HepG2 (cell line): ENCODE results near the gene CYSRT1. TPM values are rescaled to one million over a fixed set of nuclear protein-coding genes. Genes with fewer than 3 reads are reported as not detected.

Source experiments
- BCL6 ChIP-seq: IDR thresholded peaks from 2 replicates; pipeline ENCODE4 v1.6.1; 2016; ENCODE audit warnings: missing genetic modification reagents, missing compliant biosample characterization
- BRCA1 ChIP-seq: sonication (generic); formaldehyde crosslinking; IDR thresholded peaks from 2 replicates; pipeline ENCODE4 v1.4.0; 2020; ENCODE audit warnings: missing genetic modification reagents
- IKZF1 ChIP-seq: fragments of 450-650 bp; IDR thresholded peaks from 2 replicates; pipeline ENCODE4 v1.7.1; 2016
- ONECUT2 ChIP-seq: sonication (generic); formaldehyde crosslinking; IDR thresholded peaks from 2 replicates; pipeline ENCODE4 v1.4.0; 2020; ENCODE audit warnings: missing genetic modification reagents
- RCOR2 ChIP-seq: IDR thresholded peaks from 2 replicates; pipeline ENCODE4 v1.6.1; 2016; ENCODE audit warnings: missing biosample characterization, missing genetic modification reagents
- RORA ChIP-seq: sonication (generic); formaldehyde crosslinking; IDR thresholded peaks from 2 replicates; pipeline ENCODE4 v1.5.0; 2020; ENCODE audit warnings: mild to moderate bottlenecking, missing genetic modification reagents, moderate library complexity
- SMARCE1 ChIP-seq: fragments of 450-650 bp; IDR thresholded peaks from 2 replicates; pipeline ENCODE4 v1.6.1; 2017; ENCODE audit warnings: borderline replicate concordance
- ZNF10 ChIP-seq: sonication (generic); formaldehyde crosslinking; IDR thresholded peaks from 2 replicates; pipeline ENCODE4 v1.4.0; 2020; ENCODE audit warnings: mild to moderate bottlenecking, low read depth, missing genetic modification reagents, borderline replicate concordance
- ZNF75D ChIP-seq: sonication (generic); formaldehyde crosslinking; IDR thresholded peaks from 2 replicates; pipeline ENCODE4 v1.8.1; 2023; ENCODE audit warnings: missing genetic modification reagents, mild to moderate bottlenecking, borderline replicate concordance
- ZNF781 ChIP-seq: sonication (generic); formaldehyde crosslinking; IDR thresholded peaks from 2 replicates; pipeline ENCODE4 v1.5.1; 2020; ENCODE audit warnings: borderline replicate concordance, mild to moderate bottlenecking, missing genetic modification reagents; ENCODE audit errors: not compliant biosample characterization
- ZNF879 ChIP-seq: sonication (generic); formaldehyde crosslinking; IDR thresholded peaks from 2 replicates; pipeline ENCODE4 v1.8.1; 2023; ENCODE audit warnings: missing genetic modification reagents
- ZSCAN22 ChIP-seq: sonication (generic); formaldehyde crosslinking; IDR thresholded peaks from 2 replicates; pipeline ENCODE4 v1.4.0; 2020; ENCODE audit warnings: mild to moderate bottlenecking, missing genetic modification reagents
- polyA plus RNA-seq, 8 experiments: library from polyadenylated mRNA; depleted of rRNA in 3 of 8; stranded (reverse) in 7 of 8; unstranded in 1 of 8; fragments of >200 nt; fragmentation: Illumina TruSeq in 4 of 8; extraction: Trizol in 4 of 8; gene quantifications; 2 replicates each; pipeline versions ENCODE4 v1.2.1 to v1.2.3, GENCODE V29; 2011 to 2016; ENCODE audit warnings: low read depth in 4 of 8, missing spikeins in 1 of 8, mixed read lengths in 1 of 8; ENCODE audit not compliant: insufficient read depth in 1 of 8
- total RNA-seq, 5 experiments: library from RNA; depleted of rRNA; stranded (reverse); fragments of >200 nt; fragmentation: Illumina TruSeq; extraction: Trizol; gene quantifications; 2 replicates each; pipeline ENCODE4 v1.2.3, GENCODE V29; 2016; ENCODE audit warnings: low read depth in 1 of 5
- TF ChIP-seq, protein P1 (sequence below): sonication (generic); formaldehyde crosslinking; IDR thresholded peaks from 2 replicates; pipeline ENCODE4; 2020; ENCODE audit warnings: missing genetic modification reagents, mild to moderate bottlenecking, borderline replicate concordance
- TF ChIP-seq, protein P2 (sequence below): sonication (generic); formaldehyde crosslinking; IDR thresholded peaks from 2 replicates; pipeline ENCODE4 v1.8.1; 2023; ENCODE audit warnings: missing genetic modification reagents, mild to moderate bottlenecking, borderline replicate concordance
- TF ChIP-seq, protein P3 (sequence below): sonication (generic); formaldehyde crosslinking; IDR thresholded peaks from 2 replicates; pipeline ENCODE4 v1.9.0; 2021; ENCODE audit warnings: mild to moderate bottlenecking, missing genetic modification reagents
- TF ChIP-seq, protein P4 (sequence below): fragments of 450-650 bp; IDR thresholded peaks from 2 replicates; pipeline ENCODE4 v1.6.1; 2016
- TF ChIP-seq, protein P5 (sequence below): sonication (generic); formaldehyde crosslinking; IDR thresholded peaks from 2 replicates; pipeline ENCODE4 v1.4.0; 2020; ENCODE audit warnings: missing genetic modification reagents

CYSRT1 gene
- total and polyA plus RNA-seq, 2 of the 13 experiments (the other 11 are each of a cell fraction or from before 2014, with no cell fraction given), result 1.5 to 2.1 TPM

DNA sequence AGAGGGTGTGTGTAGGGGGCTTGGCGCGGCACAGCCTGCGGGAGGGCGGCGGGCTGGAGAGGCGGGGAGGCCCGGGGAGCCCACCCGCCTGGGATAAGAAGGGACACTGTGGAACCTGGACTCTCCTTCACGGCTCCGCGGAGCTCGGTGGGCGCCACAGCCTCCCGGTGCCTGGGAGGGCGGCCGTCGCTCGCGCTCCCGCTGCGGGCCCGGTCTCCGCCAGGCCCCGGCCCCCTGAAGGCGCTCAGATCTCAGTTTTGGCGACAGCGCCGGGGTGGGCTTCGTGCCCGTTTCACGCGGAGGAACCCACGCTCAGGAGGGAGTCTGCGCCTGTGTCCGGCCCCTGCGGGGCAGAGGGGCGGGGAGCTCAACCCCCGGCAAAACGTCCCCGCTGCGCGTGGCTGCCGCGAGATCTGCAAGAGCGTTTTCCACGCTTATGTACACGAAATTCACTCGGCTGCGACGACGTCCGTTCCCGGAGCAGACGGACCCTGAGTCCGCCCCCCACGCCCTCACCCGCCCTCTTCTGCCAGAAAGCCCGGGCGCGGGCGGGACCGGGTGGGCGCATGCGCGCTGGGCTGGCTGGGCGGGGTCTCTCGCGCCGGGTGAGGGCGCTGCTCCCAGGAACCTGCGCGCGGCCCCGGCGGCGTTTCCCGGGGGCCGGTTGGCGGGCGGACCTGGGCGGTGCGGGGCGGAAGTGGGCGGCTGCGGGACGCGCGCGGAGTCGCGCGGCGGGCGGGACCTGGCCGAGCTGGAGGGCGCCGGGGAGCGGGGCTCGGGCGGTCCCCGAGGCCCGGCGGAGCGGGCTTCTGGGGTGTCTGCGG lies 29.9 kb downstream of the CYSRT1 start, which contains the start of gene NELFB (continued):
- TF ChIP-seq, protein P1, sequence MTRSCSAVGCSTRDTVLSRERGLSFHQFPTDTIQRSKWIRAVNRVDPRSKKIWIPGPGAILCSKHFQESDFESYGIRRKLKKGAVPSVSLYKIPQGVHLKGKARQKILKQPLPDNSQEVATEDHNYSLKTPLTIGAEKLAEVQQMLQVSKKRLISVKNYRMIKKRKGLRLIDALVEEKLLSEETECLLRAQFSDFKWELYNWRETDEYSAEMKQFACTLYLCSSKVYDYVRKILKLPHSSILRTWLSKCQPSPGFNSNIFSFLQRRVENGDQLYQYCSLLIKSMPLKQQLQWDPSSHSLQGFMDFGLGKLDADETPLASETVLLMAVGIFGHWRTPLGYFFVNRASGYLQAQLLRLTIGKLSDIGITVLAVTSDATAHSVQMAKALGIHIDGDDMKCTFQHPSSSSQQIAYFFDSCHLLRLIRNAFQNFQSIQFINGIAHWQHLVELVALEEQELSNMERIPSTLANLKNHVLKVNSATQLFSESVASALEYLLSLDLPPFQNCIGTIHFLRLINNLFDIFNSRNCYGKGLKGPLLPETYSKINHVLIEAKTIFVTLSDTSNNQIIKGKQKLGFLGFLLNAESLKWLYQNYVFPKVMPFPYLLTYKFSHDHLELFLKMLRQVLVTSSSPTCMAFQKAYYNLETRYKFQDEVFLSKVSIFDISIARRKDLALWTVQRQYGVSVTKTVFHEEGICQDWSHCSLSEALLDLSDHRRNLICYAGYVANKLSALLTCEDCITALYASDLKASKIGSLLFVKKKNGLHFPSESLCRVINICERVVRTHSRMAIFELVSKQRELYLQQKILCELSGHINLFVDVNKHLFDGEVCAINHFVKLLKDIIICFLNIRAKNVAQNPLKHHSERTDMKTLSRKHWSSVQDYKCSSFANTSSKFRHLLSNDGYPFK (CRISPR knock-in tag), result no peak
- TF ChIP-seq ZSCAN22 (CRISPR knock-in tag) (no peak), IKZF1 (no peak), ZNF879 (CRISPR knock-in tag) (no peak), RORA (CRISPR knock-in tag) (no peak), ONECUT2 (CRISPR knock-in tag) (no peak), SMARCE1 (no peak), ZNF10 (no peak), BRCA1 (CRISPR knock-in tag) (no peak), ZNF781 (peak; percentile 28), ZNF75D (no peak), BCL6 (no peak), RCOR2 (CRISPR knock-in tag) (no peak)
- TF ChIP-seq, protein P2, sequence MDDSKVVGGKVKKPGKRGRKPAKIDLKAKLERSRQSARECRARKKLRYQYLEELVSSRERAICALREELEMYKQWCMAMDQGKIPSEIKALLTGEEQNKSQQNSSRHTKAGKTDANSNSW (CRISPR knock-in tag), result no peak
- TF ChIP-seq, protein P3, sequence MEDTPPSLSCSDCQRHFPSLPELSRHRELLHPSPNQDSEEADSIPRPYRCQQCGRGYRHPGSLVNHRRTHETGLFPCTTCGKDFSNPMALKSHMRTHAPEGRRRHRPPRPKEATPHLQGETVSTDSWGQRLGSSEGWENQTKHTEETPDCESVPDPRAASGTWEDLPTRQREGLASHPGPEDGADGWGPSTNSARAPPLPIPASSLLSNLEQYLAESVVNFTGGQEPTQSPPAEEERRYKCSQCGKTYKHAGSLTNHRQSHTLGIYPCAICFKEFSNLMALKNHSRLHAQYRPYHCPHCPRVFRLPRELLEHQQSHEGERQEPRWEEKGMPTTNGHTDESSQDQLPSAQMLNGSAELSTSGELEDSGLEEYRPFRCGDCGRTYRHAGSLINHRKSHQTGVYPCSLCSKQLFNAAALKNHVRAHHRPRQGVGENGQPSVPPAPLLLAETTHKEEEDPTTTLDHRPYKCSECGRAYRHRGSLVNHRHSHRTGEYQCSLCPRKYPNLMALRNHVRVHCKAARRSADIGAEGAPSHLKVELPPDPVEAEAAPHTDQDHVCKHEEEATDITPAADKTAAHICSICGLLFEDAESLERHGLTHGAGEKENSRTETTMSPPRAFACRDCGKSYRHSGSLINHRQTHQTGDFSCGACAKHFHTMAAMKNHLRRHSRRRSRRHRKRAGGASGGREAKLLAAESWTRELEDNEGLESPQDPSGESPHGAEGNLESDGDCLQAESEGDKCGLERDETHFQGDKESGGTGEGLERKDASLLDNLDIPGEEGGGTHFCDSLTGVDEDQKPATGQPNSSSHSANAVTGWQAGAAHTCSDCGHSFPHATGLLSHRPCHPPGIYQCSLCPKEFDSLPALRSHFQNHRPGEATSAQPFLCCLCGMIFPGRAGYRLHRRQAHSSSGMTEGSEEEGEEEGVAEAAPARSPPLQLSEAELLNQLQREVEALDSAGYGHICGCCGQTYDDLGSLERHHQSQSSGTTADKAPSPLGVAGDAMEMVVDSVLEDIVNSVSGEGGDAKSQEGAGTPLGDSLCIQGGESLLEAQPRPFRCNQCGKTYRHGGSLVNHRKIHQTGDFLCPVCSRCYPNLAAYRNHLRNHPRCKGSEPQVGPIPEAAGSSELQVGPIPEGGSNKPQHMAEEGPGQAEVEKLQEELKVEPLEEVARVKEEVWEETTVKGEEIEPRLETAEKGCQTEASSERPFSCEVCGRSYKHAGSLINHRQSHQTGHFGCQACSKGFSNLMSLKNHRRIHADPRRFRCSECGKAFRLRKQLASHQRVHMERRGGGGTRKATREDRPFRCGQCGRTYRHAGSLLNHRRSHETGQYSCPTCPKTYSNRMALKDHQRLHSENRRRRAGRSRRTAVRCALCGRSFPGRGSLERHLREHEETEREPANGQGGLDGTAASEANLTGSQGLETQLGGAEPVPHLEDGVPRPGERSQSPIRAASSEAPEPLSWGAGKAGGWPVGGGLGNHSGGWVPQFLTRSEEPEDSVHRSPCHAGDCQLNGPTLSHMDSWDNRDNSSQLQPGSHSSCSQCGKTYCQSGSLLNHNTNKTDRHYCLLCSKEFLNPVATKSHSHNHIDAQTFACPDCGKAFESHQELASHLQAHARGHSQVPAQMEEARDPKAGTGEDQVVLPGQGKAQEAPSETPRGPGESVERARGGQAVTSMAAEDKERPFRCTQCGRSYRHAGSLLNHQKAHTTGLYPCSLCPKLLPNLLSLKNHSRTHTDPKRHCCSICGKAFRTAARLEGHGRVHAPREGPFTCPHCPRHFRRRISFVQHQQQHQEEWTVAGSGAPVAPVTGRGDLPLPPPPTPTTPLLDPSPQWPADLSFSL (CRISPR knock-in tag), result no peak
- TF ChIP-seq, protein P4, sequence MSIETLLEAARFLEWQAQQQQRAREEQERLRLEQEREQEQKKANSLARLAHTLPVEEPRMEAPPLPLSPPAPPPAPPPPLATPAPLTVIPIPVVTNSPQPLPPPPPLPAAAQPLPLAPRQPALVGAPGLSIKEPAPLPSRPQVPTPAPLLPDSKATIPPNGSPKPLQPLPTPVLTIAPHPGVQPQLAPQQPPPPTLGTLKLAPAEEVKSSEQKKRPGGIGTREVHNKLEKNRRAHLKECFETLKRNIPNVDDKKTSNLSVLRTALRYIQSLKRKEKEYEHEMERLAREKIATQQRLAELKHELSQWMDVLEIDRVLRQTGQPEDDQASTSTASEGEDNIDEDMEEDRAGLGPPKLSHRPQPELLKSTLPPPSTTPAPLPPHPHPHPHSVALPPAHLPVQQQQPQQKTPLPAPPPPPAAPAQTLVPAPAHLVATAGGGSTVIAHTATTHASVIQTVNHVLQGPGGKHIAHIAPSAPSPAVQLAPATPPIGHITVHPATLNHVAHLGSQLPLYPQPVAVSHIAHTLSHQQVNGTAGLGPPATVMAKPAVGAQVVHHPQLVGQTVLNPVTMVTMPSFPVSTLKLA, result no peak
- TF ChIP-seq, protein P5, sequence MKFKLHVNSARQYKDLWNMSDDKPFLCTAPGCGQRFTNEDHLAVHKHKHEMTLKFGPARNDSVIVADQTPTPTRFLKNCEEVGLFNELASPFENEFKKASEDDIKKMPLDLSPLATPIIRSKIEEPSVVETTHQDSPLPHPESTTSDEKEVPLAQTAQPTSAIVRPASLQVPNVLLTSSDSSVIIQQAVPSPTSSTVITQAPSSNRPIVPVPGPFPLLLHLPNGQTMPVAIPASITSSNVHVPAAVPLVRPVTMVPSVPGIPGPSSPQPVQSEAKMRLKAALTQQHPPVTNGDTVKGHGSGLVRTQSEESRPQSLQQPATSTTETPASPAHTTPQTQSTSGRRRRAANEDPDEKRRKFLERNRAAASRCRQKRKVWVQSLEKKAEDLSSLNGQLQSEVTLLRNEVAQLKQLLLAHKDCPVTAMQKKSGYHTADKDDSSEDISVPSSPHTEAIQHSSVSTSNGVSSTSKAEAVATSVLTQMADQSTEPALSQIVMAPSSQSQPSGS (CRISPR knock-in tag), result no peak; the same call in 1 of the 2 replicates
